WTC11 (cell line): ENCODE results near the gene OR2AG2.

Experiments used
- ATF1 ChIP-seq: sonication (generic); formaldehyde crosslinking; IDR thresholded peaks from 2 replicates; pipeline ENCODE4 v1.8.1; 2023; ENCODE audit warnings: mild to moderate bottlenecking, moderate library complexity, missing genetic modification reagents
- CTCF ChIP-seq: fragments of 200-600 bp; IDR thresholded peaks from 2 replicates; pipeline ENCODE4 v1.8.0; 2022; ENCODE audit warnings: antibody characterized with exemption
- RELA ChIP-seq: sonication (generic); formaldehyde crosslinking; IDR thresholded peaks from 2 replicates; pipeline ENCODE4 v1.8.1; 2022; ENCODE audit warnings: missing genetic modification reagents, mild to moderate bottlenecking, borderline replicate concordance
- ZNF121 ChIP-seq: sonication (generic); formaldehyde crosslinking; IDR thresholded peaks from 2 replicates; pipeline ENCODE4 v1.8.0; 2023; ENCODE audit warnings: missing genetic modification reagents
- ZNF512 ChIP-seq: sonication (generic); formaldehyde crosslinking; IDR thresholded peaks from 2 replicates; pipeline ENCODE4 v1.8.1; 2022; ENCODE audit warnings: missing genetic modification reagents, borderline replicate concordance

DNA sequence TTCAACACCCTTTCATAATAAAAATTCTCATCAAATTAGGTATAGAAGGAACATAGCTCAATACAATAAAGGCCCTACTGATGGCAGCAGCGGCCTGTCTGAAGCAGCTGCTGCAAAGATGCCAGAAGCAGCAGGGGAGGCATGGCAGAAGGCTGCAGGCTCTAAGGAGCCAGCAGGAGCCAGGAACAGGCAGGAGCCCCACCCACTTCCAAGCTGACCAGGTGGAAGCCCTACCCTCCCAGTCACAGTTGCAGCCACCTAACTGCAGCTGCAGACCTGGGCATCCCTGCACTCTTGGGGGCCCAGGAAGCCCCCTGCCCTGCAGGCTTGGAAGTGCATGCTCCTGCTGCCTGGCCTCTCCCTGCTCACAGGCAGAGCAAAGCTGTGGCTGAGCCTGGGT, 45.9 kb upstream of the OR2AG2 start:
- TF ChIP-seq ZNF121 (CRISPR knock-in tag) (no peak), ATF1 (CRISPR knock-in tag) (no peak), CTCF (no peak), RELA (CRISPR knock-in tag) (no peak), ZNF512 (CRISPR knock-in tag) (no peak)
